Fibroblast of lung (primary cell): Measurements from ENCODE around the gene HS3ST1. TPM values are rescaled to one million over a fixed set of nuclear protein-coding genes. Genes with fewer than 3 reads are reported as not detected.

Source experiments
- DNase-seq, 2 donors: peaks; one replicate each; pipeline versions ENCODE4 v3.0.0 to v3.0.0-alpha.2; 2010; ENCODE audit warnings: low read depth in 2 of 2
- H2AFZ ChIP-seq: 2 replicates; pipeline ENCODE4 v1.5.1; 2012; ENCODE audit warnings: low read length, control low read depth, inconsistent platforms
- H3K27ac ChIP-seq: 2 replicates; pipeline ENCODE4 v1.5.1; 2011; ENCODE audit warnings: low read length, control low read depth; ENCODE audit not compliant: insufficient read depth
- H3K27me3 ChIP-seq: 2 replicates; pipeline ENCODE4 v1.5.1; 2011; ENCODE audit warnings: mild to moderate bottlenecking, low read length; ENCODE audit not compliant: control insufficient read depth, insufficient read depth
- H3K36me3 ChIP-seq: 2 replicates; pipeline ENCODE4 v1.5.1; 2011; ENCODE audit warnings: low read length; ENCODE audit not compliant: control insufficient read depth, insufficient read depth
- H3K4me1 ChIP-seq: 2 replicates; pipeline ENCODE4 v1.5.1; 2011; ENCODE audit warnings: low read length; ENCODE audit not compliant: control insufficient read depth, insufficient read depth; ENCODE audit errors: extremely low read depth
- H3K4me2 ChIP-seq: 2 replicates; pipeline ENCODE4 v1.5.1; 2011; ENCODE audit warnings: low read length, control low read depth; ENCODE audit not compliant: insufficient read depth; ENCODE audit errors: extremely low read depth
- H3K4me3 ChIP-seq, 4 experiments: fragments of 200-600 bp in 1 of 4; sonication (generic) in 1 of 4; replicated peaks in 1 of 4; 2 replicates each; pipeline ENCODE4 v1.5.1; 2011 to 2016; ENCODE audit warnings: low read length in 4 of 4, low read depth in 3 of 4, mild to moderate bottlenecking in 3 of 4, control low read depth in 2 of 4, inconsistent platforms in 1 of 4, mixed read lengths in 1 of 4; ENCODE audit not compliant: insufficient read depth in 1 of 4; ENCODE audit errors: control extremely low read depth in 1 of 4
- H3K79me2 ChIP-seq: 2 replicates; pipeline ENCODE4 v1.5.1; 2012; ENCODE audit warnings: mild to moderate bottlenecking, low read length, inconsistent platforms; ENCODE audit not compliant: control insufficient read depth, insufficient read depth
- H3K9ac ChIP-seq: 2 replicates; pipeline ENCODE4 v1.5.1; 2011; ENCODE audit warnings: mild to moderate bottlenecking, low read length, control low read depth; ENCODE audit not compliant: insufficient read depth
- H3K9me3 ChIP-seq: 2 replicates; pipeline ENCODE4 v1.5.1; 2012; ENCODE audit warnings: low read depth, low read length; ENCODE audit not compliant: control insufficient read depth, insufficient read depth
- H4K20me1 ChIP-seq: 2 replicates; pipeline ENCODE4 v1.5.1; 2011; ENCODE audit warnings: low read length; ENCODE audit not compliant: control insufficient read depth, insufficient read depth; ENCODE audit errors: extremely low read depth
- CTCF ChIP-seq, 2 donors: IDR thresholded peaks in 1 of 2; conservative IDR thresholded peaks in 1 of 2; 1 replicate in 1 of 2; 2 replicates in 1 of 2; pipeline ENCODE4 v1.5.1; 2011 to 2012; ENCODE audit warnings: low read length in 2 of 2, control low read depth in 1 of 2, inconsistent platforms in 1 of 2, low read depth in 1 of 2, mild to moderate bottlenecking in 1 of 2
- EZH2 ChIP-seq: IDR thresholded peaks from 2 replicates; pipeline ENCODE4 v1.5.1; 2012; ENCODE audit warnings: low read length, control low read depth, mild to moderate bottlenecking; ENCODE audit errors: missing control alignments
- polyA plus RNA-seq, 2 donors: library from polyadenylated mRNA; depleted of rRNA in 1 of 2; stranded (reverse) in 1 of 2; unstranded in 1 of 2; fragments of >200 nt; gene quantifications; 2 replicates each; pipeline ENCODE4 v1.2.1, GENCODE V29; 2011 to 2012; ENCODE audit warnings: missing spikeins in 1 of 2
- total RNA-seq: library from RNA; depleted of rRNA; stranded (reverse); fragments of >200 nt; gene quantifications from 2 replicates; pipeline ENCODE4 v1.2.1, GENCODE V29; 2014

Gene HS3ST1
- total and polyA plus RNA-seq, 2 donors (not counting 1 experiment from before 2014, with no cell fraction given) = 0.01 TPM; not detected in 1

GRCh38 chr4:11348449-11349088, 80.1 kb downstream of the HS3ST1 start:
- no peaks in the 10 kb centered on the region for H3K36me3 ChIP-seq
- H2AFZ ChIP-seq = no peak overlapping the region
- H3K9me3 ChIP-seq = no peaks in the 10 kb centered on the region
- no peak overlapping the region for H3K4me2 ChIP-seq
- H3K9ac ChIP-seq = no peak overlapping the region
- H3K27ac ChIP-seq = no peak overlapping the region
- no peak for DNase-seq
- TF ChIP-seq EZH2 = no peak
- TF ChIP-seq CTCF (conservative IDR thresholded peaks at IDR 0.05 in 1 of 2, IDR thresholded peaks at IDR 0.05 in 1 of 2; ENCODE audit: low read depth in 1 of 2, low read length in 2 of 2) = no peak
- no peaks in the 10 kb centered on the region for H3K79me2 ChIP-seq
- H3K27me3 ChIP-seq = no peaks in the 10 kb centered on the region
- no peaks in the 10 kb centered on the region for H4K20me1 ChIP-seq
- H3K4me3 ChIP-seq = no peak overlapping the region
- no peaks in the 10 kb centered on the region for H3K4me1 ChIP-seq

- no peak overlapping the region for H3K4me3 ChIP-seq
- no peak overlapping the region for H3K9ac ChIP-seq
- no peaks in the 10 kb centered on the region for H3K79me2 ChIP-seq
- no peaks in the 10 kb centered on the region for H3K36me3 ChIP-seq
- DNase-seq = peak in 1 of 2 donors; percentile 7
- H3K27ac ChIP-seq = no peak overlapping the region
- H3K4me1 ChIP-seq = no peaks in the 10 kb centered on the region
- H2AFZ ChIP-seq = no peak overlapping the region
- H3K27me3 ChIP-seq = no peaks in the 10 kb centered on the region
- H3K4me2 ChIP-seq = no peak overlapping the region
- TF ChIP-seq CTCF (conservative IDR thresholded peaks at IDR 0.05 in 1 of 2, IDR thresholded peaks at IDR 0.05 in 1 of 2; ENCODE audit: low read depth in 1 of 2, low read length in 2 of 2) = no peak
- TF ChIP-seq EZH2 = no peak
- H4K20me1 ChIP-seq = no peaks in the 10 kb centered on the region
- no peaks in the 10 kb centered on the region for H3K9me3 ChIP-seq
These were observed 83.8 kb downstream of the HS3ST1 start for GRCh38 chr4:11344916-11345315.

- Histone ChIP-seq H3K9me3 (no peaks in the 10 kb centered on the region), H3K4me1 (no peaks in the 10 kb centered on the region), H3K36me3 (no peaks in the 10 kb centered on the region), H3K27ac (no peak overlapping the region), H3K27me3 (no peaks in the 10 kb centered on the region), H3K79me2 (no peaks in the 10 kb centered on the region), H3K9ac (no peak overlapping the region), H3K4me2 (no peak overlapping the region), H3K4me3 (no peak overlapping the region), H2AFZ (no peak overlapping the region), H4K20me1 (no peaks in the 10 kb centered on the region)
- DNase-seq = no peak
- TF ChIP-seq CTCF (conservative IDR thresholded peaks at IDR 0.05 in 1 of 2, IDR thresholded peaks at IDR 0.05 in 1 of 2; ENCODE audit: low read depth in 1 of 2, low read length in 2 of 2) = no peak
- no peak for TF ChIP-seq EZH2
These were observed 85.2 kb downstream of the HS3ST1 start for GRCh38 chr4:11343536-11343935.
